Measurements from ENCODE around the gene TSKU. TPM values are rescaled to one million over a fixed set of nuclear protein-coding genes. Genes with fewer than 3 reads are reported as not detected.

Gene TSKU
- total RNA-seq, 1 donor from 2014 or later: 59.5 TPM

DNA sequence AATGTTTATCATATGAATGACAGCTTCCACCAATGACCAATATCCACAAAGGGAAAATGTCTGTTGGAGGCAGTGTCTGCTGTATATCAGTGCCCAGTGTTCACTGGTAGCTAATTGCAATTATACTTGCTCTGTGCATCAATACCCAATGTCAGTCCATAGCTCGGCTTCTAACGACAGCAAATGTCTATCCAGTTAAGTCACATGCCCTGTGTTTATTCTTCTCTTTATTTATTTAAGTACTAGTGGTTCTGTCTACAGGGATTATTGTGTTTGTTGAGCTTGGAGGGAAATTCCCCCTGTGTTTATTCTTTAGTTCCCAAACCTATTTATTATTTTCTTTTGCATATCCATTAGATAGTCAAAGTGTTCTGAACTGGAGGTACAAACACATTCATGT lies 18.6 kb downstream of the TSKU start:
- DNase-seq (ENCODE audit: low read depth): no peak
- Histone ChIP-seq H3K27me3 (ENCODE audit: control insufficient read depth, insufficient read depth, low read length) (no peaks in the 10 kb centered on the region), H3K4me3 (ENCODE audit: low read depth, low read length) (no peak overlapping the region), H3K36me3 (ENCODE audit: control insufficient read depth, insufficient read depth, low read length) (no peaks in the 10 kb centered on the region)
- TF ChIP-seq, protein P1, sequence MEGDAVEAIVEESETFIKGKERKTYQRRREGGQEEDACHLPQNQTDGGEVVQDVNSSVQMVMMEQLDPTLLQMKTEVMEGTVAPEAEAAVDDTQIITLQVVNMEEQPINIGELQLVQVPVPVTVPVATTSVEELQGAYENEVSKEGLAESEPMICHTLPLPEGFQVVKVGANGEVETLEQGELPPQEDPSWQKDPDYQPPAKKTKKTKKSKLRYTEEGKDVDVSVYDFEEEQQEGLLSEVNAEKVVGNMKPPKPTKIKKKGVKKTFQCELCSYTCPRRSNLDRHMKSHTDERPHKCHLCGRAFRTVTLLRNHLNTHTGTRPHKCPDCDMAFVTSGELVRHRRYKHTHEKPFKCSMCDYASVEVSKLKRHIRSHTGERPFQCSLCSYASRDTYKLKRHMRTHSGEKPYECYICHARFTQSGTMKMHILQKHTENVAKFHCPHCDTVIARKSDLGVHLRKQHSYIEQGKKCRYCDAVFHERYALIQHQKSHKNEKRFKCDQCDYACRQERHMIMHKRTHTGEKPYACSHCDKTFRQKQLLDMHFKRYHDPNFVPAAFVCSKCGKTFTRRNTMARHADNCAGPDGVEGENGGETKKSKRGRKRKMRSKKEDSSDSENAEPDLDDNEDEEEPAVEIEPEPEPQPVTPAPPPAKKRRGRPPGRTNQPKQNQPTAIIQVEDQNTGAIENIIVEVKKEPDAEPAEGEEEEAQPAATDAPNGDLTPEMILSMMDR (IDR thresholded peaks at IDR 0.05; ENCODE audit: insufficient read depth, low read length, poor library complexity, severe bottlenecking): no peak

DNA sequence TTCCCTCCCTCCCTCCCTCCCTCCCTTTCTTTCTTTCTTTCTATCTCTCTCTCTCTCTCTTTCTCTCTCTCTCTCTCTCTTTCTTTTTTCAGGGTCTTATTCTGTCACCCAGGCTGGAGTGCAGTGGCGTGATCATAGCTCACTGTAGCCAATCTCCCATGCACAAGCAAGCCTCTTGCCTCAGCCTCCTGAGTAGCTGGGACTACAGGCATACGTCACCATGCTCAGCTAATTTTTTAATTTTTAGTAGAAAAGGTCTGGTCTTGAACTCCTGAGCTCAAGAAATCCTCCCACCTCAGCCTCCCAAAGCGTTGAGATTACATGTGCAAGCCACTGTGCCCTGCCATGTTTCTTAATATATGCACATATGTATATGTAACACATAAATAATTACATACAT lies 19.0 kb downstream of the TSKU start:
- DNase-seq (ENCODE audit: low read depth): no peak
- Histone ChIP-seq H3K36me3 (ENCODE audit: control insufficient read depth, insufficient read depth, low read length) (no peaks in the 10 kb centered on the region), H3K4me3 (ENCODE audit: low read depth, low read length) (no peak overlapping the region), H3K27me3 (ENCODE audit: control insufficient read depth, insufficient read depth, low read length) (no peaks in the 10 kb centered on the region)
- TF ChIP-seq, protein P1 (IDR thresholded peaks at IDR 0.05; ENCODE audit: insufficient read depth, low read length, poor library complexity, severe bottlenecking): no peak

DNA sequence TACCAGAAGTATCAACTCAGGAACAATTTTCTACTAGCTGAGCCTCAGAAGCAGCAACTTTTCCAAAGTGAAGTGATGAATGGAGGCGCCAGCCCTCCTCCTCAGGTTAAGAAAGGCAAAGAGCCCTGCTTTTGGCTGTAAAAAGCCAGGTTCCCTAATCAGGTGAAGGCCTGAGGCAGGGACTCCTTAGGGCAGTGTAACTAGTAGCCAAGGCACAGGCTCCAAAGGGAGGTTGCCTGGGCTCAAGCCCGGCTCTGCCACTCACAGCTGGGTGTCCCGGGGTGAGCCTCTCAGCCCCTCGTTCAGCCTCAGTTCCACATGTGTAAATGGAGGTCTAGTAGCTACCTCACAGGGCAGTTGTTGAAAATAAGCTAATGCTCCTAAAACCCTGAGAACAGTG lies 19.5 kb downstream of the TSKU start:
- no peaks in the 10 kb centered on the region for H3K27me3 ChIP-seq (ENCODE audit: control insufficient read depth, insufficient read depth, low read length)
- no peak overlapping the region for H3K4me3 ChIP-seq (ENCODE audit: low read depth, low read length)
- TF ChIP-seq, protein P1 (IDR thresholded peaks at IDR 0.05; ENCODE audit: insufficient read depth, low read length, poor library complexity, severe bottlenecking): no peak
- no peak for DNase-seq (ENCODE audit: low read depth)
- no peaks in the 10 kb centered on the region for H3K36me3 ChIP-seq (ENCODE audit: control insufficient read depth, insufficient read depth, low read length)

DNA sequence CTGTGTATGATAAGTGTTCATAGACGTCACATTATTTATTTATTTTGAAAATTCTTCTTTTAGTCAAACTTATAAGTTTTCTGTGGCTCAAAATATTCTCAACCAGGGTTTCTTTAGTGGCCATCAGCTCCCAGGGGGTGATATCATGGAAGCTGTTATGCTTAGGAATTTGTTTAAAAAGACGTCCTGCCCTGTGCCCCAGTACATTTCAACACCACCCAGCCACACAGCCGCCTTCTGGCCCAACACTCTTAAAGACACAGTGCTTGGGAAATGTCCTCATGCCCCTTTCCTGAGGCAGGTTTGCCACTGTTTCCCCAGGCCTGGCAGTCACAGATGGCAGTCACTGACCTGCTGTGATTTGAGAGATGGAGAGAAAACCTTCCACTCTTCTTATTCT lies 19.9 kb downstream of the TSKU start:
- Histone ChIP-seq H3K4me3 (ENCODE audit: low read depth, low read length) (no peak overlapping the region), H3K27me3 (ENCODE audit: control insufficient read depth, insufficient read depth, low read length) (no peaks in the 10 kb centered on the region), H3K36me3 (ENCODE audit: control insufficient read depth, insufficient read depth, low read length) (no peaks in the 10 kb centered on the region)
- TF ChIP-seq, protein P1 (IDR thresholded peaks at IDR 0.05; ENCODE audit: insufficient read depth, low read length, poor library complexity, severe bottlenecking): no peak
- DNase-seq (ENCODE audit: low read depth): no peak

DNA sequence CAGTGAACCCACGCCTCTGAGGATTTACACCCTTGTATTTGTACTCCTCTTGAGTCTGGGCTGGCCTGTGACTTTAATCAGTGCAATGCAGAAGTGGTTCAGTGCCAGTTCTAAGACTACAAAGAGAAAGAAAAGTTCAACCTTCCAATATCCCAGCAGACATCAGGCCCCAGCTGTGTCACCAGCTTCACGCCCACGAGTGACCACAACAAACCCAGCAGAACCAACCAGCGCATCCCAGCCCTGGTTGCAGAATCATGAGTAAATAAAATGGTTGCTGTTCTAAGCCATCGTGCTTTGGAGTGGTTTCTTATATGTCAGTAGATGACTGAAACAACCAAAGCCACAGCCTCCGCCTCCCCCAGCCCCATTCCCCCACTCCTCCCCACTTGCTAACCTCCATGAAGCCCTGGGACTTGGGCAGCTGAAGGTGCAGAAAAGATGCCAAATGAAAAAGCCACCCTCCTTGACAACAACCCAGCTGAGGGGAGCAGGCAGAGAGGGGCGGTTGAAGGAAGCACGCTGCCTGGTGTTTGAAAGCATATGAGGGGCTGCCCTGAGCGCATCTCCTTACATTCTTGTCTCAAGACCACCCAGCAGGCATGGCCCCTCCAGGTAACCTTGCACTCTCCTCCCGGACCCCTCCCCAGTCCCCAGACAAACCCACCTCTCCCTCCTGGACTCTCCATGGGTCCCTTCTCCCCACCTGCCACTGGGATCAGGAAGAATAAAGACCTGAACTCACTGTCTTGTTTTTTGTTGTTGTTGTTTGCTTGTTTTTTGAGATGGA lies 20.9 kb downstream of the TSKU start:
- TF ChIP-seq, protein P1 (IDR thresholded peaks at IDR 0.05; ENCODE audit: insufficient read depth, low read length, poor library complexity, severe bottlenecking): no peak
- Histone ChIP-seq H3K36me3 (ENCODE audit: control insufficient read depth, insufficient read depth, low read length) (no peaks in the 10 kb centered on the region), H3K4me3 (ENCODE audit: low read depth, low read length) (no peak overlapping the region), H3K27me3 (ENCODE audit: control insufficient read depth, insufficient read depth, low read length) (no peaks in the 10 kb centered on the region)
- DNase-seq (ENCODE audit: low read depth): no peak
